Keratinocyte (primary cell): ENCODE data around the gene ALPP.

Source experiments
- CTCF ChIP-seq, 3 experiments: IDR thresholded peaks in 1 of 3; conservative IDR thresholded peaks in 1 of 3; optimal IDR thresholded peaks in 1 of 3; 2 replicates in 2 of 3; 3 replicates in 1 of 3; pipeline versions ENCODE3 to v1.5.1; 2011; ENCODE audit warnings: low read length in 3 of 3, mild to moderate bottlenecking in 3 of 3, moderate library complexity in 2 of 3, control low read depth in 1 of 3, inconsistent platforms in 1 of 3; ENCODE audit not compliant: insufficient read depth in 2 of 3; ENCODE audit errors: extremely low read depth in 1 of 3
- EZH2 ChIP-seq: IDR thresholded peaks from one replicate; pipeline ENCODE4 v1.6.1; 2012; ENCODE audit warnings: inconsistent platforms, mild to moderate bottlenecking, low read length, moderate library complexity

DNA sequence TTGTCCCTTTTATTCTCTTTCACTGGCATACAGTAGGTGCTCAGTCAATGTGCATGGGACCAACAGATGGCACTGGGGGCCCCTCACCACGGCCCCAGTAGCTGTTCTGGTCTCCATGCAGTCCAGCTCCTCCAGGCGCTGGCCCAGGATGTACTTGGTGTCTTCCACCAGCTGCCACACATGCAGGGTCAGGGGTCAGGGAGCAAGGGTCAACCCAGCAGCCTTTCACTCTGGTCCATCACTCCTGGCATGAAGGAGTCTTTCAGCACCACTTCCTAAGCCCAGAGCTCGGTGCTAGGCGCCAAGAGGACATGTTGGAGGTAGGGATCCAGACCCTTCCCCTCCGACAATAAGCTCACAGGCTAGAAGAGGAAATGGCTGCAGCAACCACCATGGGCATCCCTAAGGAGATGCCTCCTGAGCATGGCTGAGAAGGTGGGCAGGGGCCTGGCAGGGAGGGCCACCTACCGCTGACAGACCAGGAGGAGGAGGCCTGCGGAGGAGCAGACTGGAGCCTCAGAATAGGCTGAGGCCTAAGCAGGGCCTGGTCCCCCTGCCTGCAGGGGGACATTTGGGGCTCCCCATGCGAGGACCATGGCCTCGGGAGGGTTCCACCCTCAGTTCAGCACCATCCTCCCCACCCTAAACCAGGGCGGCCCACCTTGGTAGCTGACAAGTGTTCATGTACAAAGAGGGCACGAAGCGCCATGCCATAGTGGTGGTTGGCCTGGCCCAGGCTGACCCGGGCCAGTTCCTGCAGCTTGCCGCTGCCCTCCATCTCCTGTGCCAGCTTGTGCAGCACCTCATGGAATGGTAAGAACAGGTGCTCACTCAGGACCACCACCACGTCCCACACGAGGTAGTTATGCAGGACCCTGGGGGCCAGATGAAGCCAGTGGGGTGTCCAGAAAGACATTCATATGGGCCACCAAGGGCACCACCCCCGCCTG is 38.2 kb downstream of the ALPP start:
- no peak for TF ChIP-seq CTCF (optimal IDR thresholded peaks at IDR 0.05 in 1 of 3, IDR thresholded peaks at IDR 0.05 in 1 of 3, conservative IDR thresholded peaks at IDR 0.05 in 1 of 3; ENCODE audit: extremely low read depth in 1 of 3, insufficient read depth in 2 of 3, low read length in 3 of 3)
- TF ChIP-seq EZH2, result no peak
